SK-N-SH (cell line): ENCODE data around the gene RBM19. TPM values are rescaled to one million over a fixed set of nuclear protein-coding genes. Genes with fewer than 3 reads are reported as not detected.

ENCODE experiments used
- CTCF ChIA-PET: fragments of 300-600, 350-600 bp; formaldehyde crosslinking; extraction: SDS; loops from one replicate; lab custom pipeline; 2021; lab: Yijun Ruan, JAX
- POLR2A ChIA-PET: fragments of 350-600 bp; sonication (Branson Sonifier 250); formaldehyde crosslinking; extraction: SDS; loops from one replicate; lab custom pipeline; 2020; ENCODE audit warnings: antibody characterized with exemption, inconsistent platforms; lab: Yijun Ruan, JAX
- DNase-seq: peaks from one replicate; pipeline ENCODE4 v3.0.0; 2012
- H2AFZ ChIP-seq: fragments of 200-600 bp; sonication (generic); 2 replicates; pipeline ENCODE4 v1.8.1; 2016; ENCODE audit warnings: antibody characterized with exemption, mild to moderate bottlenecking, low read depth
- H3F3A ChIP-seq: fragments of 200-600 bp; sonication (generic); replicated peaks from 2 replicates; pipeline ENCODE3; 2016; ENCODE audit warnings: antibody characterized with exemption, mild to moderate bottlenecking; ENCODE audit not compliant: insufficient read depth
- H3K27ac ChIP-seq, 2 experiments: fragments of 200-500 bp in 1 of 2; fragments of 200-600 bp in 1 of 2; sonication (Bioruptor generic) in 1 of 2; sonication (generic), shearing (Covaris generic) in 1 of 2; 2 replicates each; pipeline versions ENCODE4 v1.5.1 to v1.6.1; 2014 to 2016; ENCODE audit warnings: low read depth in 2 of 2, inconsistent platforms in 1 of 2, low read length in 1 of 2, mild to moderate bottlenecking in 1 of 2, mixed read lengths in 1 of 2
- H3K27me3 ChIP-seq: fragments of 200-600 bp; sonication (generic), shearing (Covaris generic); 2 replicates; pipeline ENCODE4 v1.6.1; 2016; ENCODE audit warnings: mixed run types; ENCODE audit not compliant: insufficient read depth
- H3K36me3 ChIP-seq, 2 experiments: fragments of 200-500 bp in 1 of 2; fragments of 200-600 bp in 1 of 2; sonication (Bioruptor generic) in 1 of 2; sonication (generic) in 1 of 2; replicated peaks in 1 of 2; 2 replicates each; pipeline versions ENCODE3 to v1.5.1; 2014 to 2016; ENCODE audit warnings: low read length in 1 of 2, mild to moderate bottlenecking in 1 of 2; ENCODE audit not compliant: insufficient read depth in 2 of 2, control insufficient read depth in 1 of 2
- H3K4me1 ChIP-seq, 2 experiments: fragments of 200-500 bp in 1 of 2; fragments of 200-600 bp in 1 of 2; sonication (Bioruptor generic) in 1 of 2; sonication (generic), shearing (Covaris generic) in 1 of 2; 2 replicates each; pipeline versions ENCODE4 v1.5.1 to v1.6.1; 2014 to 2016; ENCODE audit warnings: low read depth in 1 of 2, low read length in 1 of 2, mixed run types in 1 of 2; ENCODE audit not compliant: insufficient read depth in 2 of 2, control insufficient read depth in 1 of 2
- H3K4me2 ChIP-seq: fragments of 200-600 bp; sonication (generic), shearing (Covaris generic); 2 replicates; pipeline ENCODE4 v1.6.1; 2017; ENCODE audit warnings: mixed run types
- H3K4me3 ChIP-seq, 2 experiments: fragments of 200-500 bp in 1 of 2; fragments of 200-600 bp in 1 of 2; sonication (Bioruptor generic) in 1 of 2; sonication (generic), shearing (Covaris generic) in 1 of 2; 2 replicates each; pipeline versions ENCODE4 v1.5.1 to v1.8.1; 2014 to 2016; ENCODE audit warnings: low read depth in 2 of 2, inconsistent platforms in 1 of 2, low read length in 1 of 2, mild to moderate bottlenecking in 1 of 2, mixed read lengths in 1 of 2, moderate library complexity in 1 of 2
- H3K79me2 ChIP-seq: fragments of 200-600 bp; sonication (generic); 2 replicates; pipeline ENCODE4 v1.8.1; 2017; ENCODE audit warnings: mild to moderate bottlenecking; ENCODE audit not compliant: insufficient read depth
- H3K9ac ChIP-seq: fragments of 200-600 bp; sonication (generic); 2 replicates; pipeline ENCODE4 v1.6.1; 2017; ENCODE audit warnings: mixed run types
- H3K9me2 ChIP-seq: fragments of 200-600 bp; sonication (generic); 2 replicates; pipeline ENCODE4 v1.6.1; 2017; ENCODE audit warnings: mixed run types
- H3K9me3 ChIP-seq: fragments of 200-600 bp; sonication (generic); 2 replicates; pipeline ENCODE4 v1.6.1; 2017; ENCODE audit warnings: mixed run types, mild to moderate bottlenecking, moderate library complexity
- H4K20me1 ChIP-seq: fragments of 200-600 bp; sonication (generic); 2 replicates; pipeline ENCODE4 v1.6.1; 2017; ENCODE audit warnings: mild to moderate bottlenecking, mixed run types; ENCODE audit not compliant: insufficient read depth
- CHD2 ChIP-seq: fragments of 150-350 bp; IDR thresholded peaks from 2 replicates; pipeline ENCODE4 v1.6.1; 2018; ENCODE audit warnings: low read length; ENCODE audit not compliant: partially characterized antibody
- ELF1 ChIP-seq: IDR thresholded peaks from 2 replicates; pipeline ENCODE4 v1.4.0; 2012
- EZH2phosphoT487 ChIP-seq: fragments of 200-600 bp; sonication (generic); IDR thresholded peaks from 2 replicates; pipeline ENCODE4 v1.6.1; 2017; ENCODE audit warnings: low read depth, mixed run types, mild to moderate bottlenecking, antibody characterized with exemption, moderate library complexity, borderline replicate concordance
- FOXJ3 ChIP-seq: sonication (generic); formaldehyde crosslinking; IDR thresholded peaks from 2 replicates; pipeline ENCODE4 v1.5.1; 2020; ENCODE audit warnings: mild to moderate bottlenecking, missing genetic modification reagents
- GATA2 ChIP-seq: sonication (generic); formaldehyde crosslinking; IDR thresholded peaks from 2 replicates; pipeline ENCODE4 v1.5.0; 2020; ENCODE audit warnings: mild to moderate bottlenecking, missing genetic modification reagents
- IRF3 ChIP-seq: fragments of 150-350 bp; IDR thresholded peaks from 2 replicates; pipeline ENCODE4 v1.6.1; 2016; ENCODE audit warnings: mild to moderate bottlenecking, low read depth, low read length
- MEF2A ChIP-seq: IDR thresholded peaks from 2 replicates; pipeline ENCODE4 v1.4.0; 2012; ENCODE audit warnings: low read depth, borderline replicate concordance
- PBX3 ChIP-seq: IDR thresholded peaks from 2 replicates; pipeline ENCODE4; 2012
- POLR2AphosphoS5 ChIP-seq: IDR thresholded peaks from 2 replicates; pipeline ENCODE4 v1.6.1; 2012; ENCODE audit warnings: low read depth, low read length
- RFX5 ChIP-seq: IDR thresholded peaks from 2 replicates; pipeline ENCODE4 v1.6.1; 2012; ENCODE audit warnings: mild to moderate bottlenecking, improper control_type of control experiment, low read length
- RXRA ChIP-seq: IDR thresholded peaks from 2 replicates; pipeline ENCODE4 v1.4.0; 2012; ENCODE audit warnings: low read depth, mild to moderate bottlenecking, borderline replicate concordance
- SIN3A ChIP-seq: IDR thresholded peaks from 2 replicates; pipeline ENCODE4 v1.6.1; 2012; ENCODE audit warnings: low read depth, mild to moderate bottlenecking, low read length, moderate library complexity, borderline replicate concordance
- USF1 ChIP-seq: IDR thresholded peaks from 2 replicates; pipeline ENCODE4 v1.4.0; 2012; ENCODE audit warnings: low read depth, borderline replicate concordance
- WGBS: methylation state at CpG from one replicate; pipeline ENCODE4 v1.1.6; 2017; ENCODE audit warnings: low lambda C conversion rate; 5-methylcytosine and 5-hydroxymethylcytosine counted together
- polyA plus RNA-seq, 3 experiments: library from polyadenylated mRNA; depleted of rRNA; stranded (reverse); fragments of >200 nt; gene quantifications; 2 replicates each; pipeline ENCODE4 v1.2.3, GENCODE V29; 2012

RBM19 gene
- polyA plus RNA-seq, 1 of the 3 experiments (the other 2 are of a cell fraction): 16.6 TPM

- H3F3A ChIP-seq: no peaks in the 10 kb centered on the region
- DNase-seq: no peak
- CTCF ChIA-PET: interaction anchor here (1.8 to 4.6 kb wide), 4 partner anchors 13 to 656 kb away, joined by 21 to 89 read pairs (median 52); partner anchors contain the start of gene RBM19
These were observed 15.8 kb upstream of the RBM19 start for GRCh38 chr12:113981876-113982275.

More at GRCh38 chr12:113981876-113982275, 15.8 kb upstream of the RBM19 start:
- no peaks in the 10 kb centered on the region for H3K9me3 ChIP-seq
- H3K9ac ChIP-seq: no peak overlapping the region
- H4K20me1 ChIP-seq: no peaks in the 10 kb centered on the region
- no peaks in the 10 kb centered on the region for H3K36me3 ChIP-seq
- no peak overlapping the region for H3K27ac ChIP-seq
- WGBS: 13% methylated on average over 1 of the region's 3 CpGs
- H3K4me3 ChIP-seq: no peak overlapping the region
- H3K79me2 ChIP-seq: no peaks in the 10 kb centered on the region
- H3K27me3 ChIP-seq: peaks cover 22% of the 10 kb centered on the region; the same call in 1 of the 2 replicates
- POLR2A ChIA-PET: no interaction called here
- no peak overlapping the region for H2AFZ ChIP-seq
- no peaks in the 10 kb centered on the region for H3K4me1 ChIP-seq
- H3K4me2 ChIP-seq: no peak overlapping the region
- TF ChIP-seq FOXJ3 (CRISPR knock-in tag) (no peak), POLR2AphosphoS5 (no peak), RXRA (no peak), ELF1 (no peak), GATA2 (no peak), IRF3 (no peak), MEF2A (no peak), SIN3A (no peak), RFX5 (no peak), CHD2 (no peak), EZH2phosphoT487 (no peak), PBX3 (no peak), USF1 (no peak)
- H3K9me2 ChIP-seq: no peaks in the 10 kb centered on the region
